GM23248 (cell line): ENCODE data around the gene DAO.

Experiments used
- EZH2 ChIP-seq: fragments of 200-600 bp; sonication (generic); IDR thresholded peaks from 2 replicates; pipeline ENCODE4 v1.6.1; 2018; ENCODE audit warnings: antibody characterized with exemption, mild to moderate bottlenecking; ENCODE audit not compliant: insufficient read depth, poor library complexity, severe bottlenecking
- EZH2phosphoT487 ChIP-seq: fragments of 200-600 bp; sonication (generic); IDR thresholded peaks from 2 replicates; pipeline ENCODE4 v1.6.1; 2018; ENCODE audit warnings: antibody characterized with exemption, moderate library complexity, mild to moderate bottlenecking, low read depth; ENCODE audit not compliant: insufficient read depth

GRCh38 chr12:108879615-108880254 lies at the start of gene DAO:
- TF ChIP-seq EZH2 (no peak), EZH2phosphoT487 (no peak)
